ENCODE measurements around the gene DRAP1.

DNA sequence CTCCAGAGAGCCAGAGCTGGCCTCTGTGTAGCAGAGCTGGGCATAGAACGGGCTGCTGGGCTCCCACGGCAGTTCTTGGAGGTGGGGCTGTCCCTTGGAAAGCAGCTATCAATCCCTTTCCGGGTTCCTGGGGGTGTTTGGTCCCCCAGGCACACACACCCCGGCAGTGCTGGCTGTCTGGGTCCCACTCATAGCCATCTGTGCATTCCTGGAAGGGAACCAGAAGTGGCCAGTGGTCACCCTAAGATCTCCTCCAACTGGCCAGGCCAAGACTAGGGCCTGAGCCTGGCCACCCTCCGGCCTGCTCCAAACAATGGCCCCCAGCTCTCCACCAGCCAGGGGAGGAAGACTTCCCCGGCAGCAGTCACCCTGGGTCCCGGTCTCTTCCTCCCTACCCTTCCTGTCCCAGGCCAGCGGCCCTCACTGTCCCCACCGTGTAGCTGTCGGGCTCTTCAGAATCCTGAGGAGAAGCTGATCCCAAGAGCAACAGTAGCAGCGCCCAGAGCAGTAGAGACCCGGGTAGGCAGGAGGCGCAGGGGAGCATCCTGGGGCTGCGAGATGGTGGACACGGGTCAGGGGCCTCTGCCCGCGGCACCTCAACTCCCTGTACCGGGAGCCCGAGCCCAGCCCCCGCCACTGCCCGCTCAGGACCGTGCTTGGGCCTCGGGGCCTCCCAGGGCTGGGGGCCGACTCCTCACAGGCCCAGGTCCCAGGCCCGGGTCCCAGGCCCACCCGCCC is 47.2 kb upstream of the DRAP1 start:
- TF ChIP-seq ZNF146 (CRISPR knock-in tag; IDR thresholded peaks at IDR 0.05; ENCODE audit: unreplicated experiment) = no peak
- TF ChIP-seq ESRRA (IDR thresholded peaks at IDR 0.05; ENCODE audit: borderline replicate concordance, low read depth) = no peak
- TF ChIP-seq CHD2 (IDR thresholded peaks at IDR 0.05; ENCODE audit: low read depth, low read length) = no peak
- TF ChIP-seq HDAC8 (tag; IDR thresholded peaks at IDR 0.05) = no peak
- no peak for TF ChIP-seq BCOR (IDR thresholded peaks at IDR 0.05)
- no peak for TF ChIP-seq POLR2A (conservative IDR thresholded peaks at IDR 0.05)
